H1 (cell line): ENCODE results near the gene CSF2. TPM values are rescaled to one million over a fixed set of nuclear protein-coding genes. Genes with fewer than 3 reads are reported as not detected.

ENCODE experiments used
- CTCF ChIA-PET: fragments of 300-600 bp; sonication (Branson Sonifier 250); formaldehyde crosslinking; loops from one replicate; lab custom pipeline; 2021; ENCODE audit not compliant: partially characterized antibody; lab: Charles Lee
- POLR2A ChIA-PET: fragments of 300-600 bp; sonication (Branson Sonifier 250); formaldehyde crosslinking; loops from one replicate; lab custom pipeline; 2021; ENCODE audit warnings: inconsistent platforms; ENCODE audit not compliant: partially characterized antibody; lab: Charles Lee
- DNase-seq, 2 experiments: peaks; one replicate each; pipeline versions ENCODE4 v3.0.0 to v3.0.0-alpha.2; 2010 to 2022; ENCODE audit warnings: low spot score in 2 of 2, low read depth in 1 of 2, mixed read lengths in 1 of 2
- FAIRE-seq: peaks from 2 replicates; lab custom pipeline; 2011; peaks lifted over from hg19 to GRCh38; lab: Jason Lieb, UNC
- H2AFZ ChIP-seq: 2 replicates; pipeline ENCODE4 v1.8.1; 2012; ENCODE audit warnings: low read length, inconsistent platforms
- H2AK5ac ChIP-seq: 2 replicates; pipeline ENCODE4 v1.6.1; 2013; ENCODE audit warnings: low read depth, low read length
- H2BK120ac ChIP-seq: replicated peaks from 2 replicates; pipeline ENCODE3; 2013; ENCODE audit warnings: low read depth, low read length, inconsistent platforms
- H2BK12ac ChIP-seq: 2 replicates; pipeline ENCODE4 v1.6.1; 2013; ENCODE audit warnings: low read depth, low read length
- H2BK15ac ChIP-seq: 2 replicates; pipeline ENCODE4 v1.6.1; 2013; ENCODE audit warnings: low read length
- H2BK20ac ChIP-seq: 2 replicates; pipeline ENCODE4 v1.6.1; 2013; ENCODE audit warnings: low read length
- H2BK5ac ChIP-seq: 2 replicates; pipeline ENCODE4 v1.6.1; 2013; ENCODE audit warnings: low read depth, low read length
- H3K14ac ChIP-seq: 2 replicates; pipeline ENCODE4 v1.6.1; 2013; ENCODE audit warnings: inconsistent platforms; ENCODE audit not compliant: insufficient read length
- H3K18ac ChIP-seq: 2 replicates; pipeline ENCODE4 v1.6.1; 2013; ENCODE audit warnings: low read length; ENCODE audit errors: extremely low read depth
- H3K23ac ChIP-seq: 2 replicates; pipeline ENCODE4 v1.6.1; 2013; ENCODE audit warnings: inconsistent platforms; ENCODE audit not compliant: insufficient read length
- H3K23me2 ChIP-seq: 2 replicates; pipeline ENCODE4 v1.6.1; 2013; ENCODE audit warnings: low read depth, low read length
- H3K27ac ChIP-seq: 2 replicates; pipeline ENCODE4 v1.6.1; 2011; ENCODE audit warnings: low read depth, low read length, inconsistent platforms
- H3K27me3 ChIP-seq, 4 experiments: replicated peaks in 1 of 4; 1 replicate in 1 of 4; 2 replicates in 3 of 4; pipeline versions ENCODE4 v1.6.1 to v1.8.1; 2011 to 2013; ENCODE audit warnings: low read length in 3 of 4, mild to moderate bottlenecking in 3 of 4, inconsistent platforms in 2 of 4, mixed read lengths in 2 of 4, moderate library complexity in 1 of 4; ENCODE audit not compliant: control insufficient read depth in 3 of 4, insufficient read depth in 3 of 4; ENCODE audit errors: extremely low read depth in 1 of 4
- H3K36me3 ChIP-seq, 4 experiments: 2 replicates each; pipeline versions ENCODE4 v1.6.1 to v1.8.1; 2011 to 2013; ENCODE audit warnings: mild to moderate bottlenecking in 4 of 4, low read length in 3 of 4, moderate library complexity in 2 of 4, control low read depth in 1 of 4, inconsistent platforms in 1 of 4; ENCODE audit not compliant: insufficient read depth in 4 of 4, control insufficient read depth in 2 of 4
- H3K4ac ChIP-seq: replicated peaks from 2 replicates; pipeline ENCODE3; 2013; ENCODE audit warnings: low read length, low read depth, mixed read lengths, inconsistent platforms; ENCODE audit not compliant: insufficient read length
- H3K4me1 ChIP-seq, 4 experiments: replicated peaks in 1 of 4; 1 replicate in 1 of 4; 2 replicates in 3 of 4; pipeline versions ENCODE4 v1.6.1 to v1.8.1; 2011 to 2013; ENCODE audit warnings: low read length in 3 of 4, inconsistent platforms in 2 of 4, mixed read lengths in 1 of 4; ENCODE audit not compliant: insufficient read depth in 4 of 4, control insufficient read depth in 3 of 4
- H3K4me2 ChIP-seq, 2 experiments: 2 replicates each; pipeline versions ENCODE4 v1.6.1 to v1.8.1; 2011 to 2013; ENCODE audit warnings: low read depth in 2 of 2, low read length in 2 of 2, control low read depth in 1 of 2, inconsistent platforms in 1 of 2, mild to moderate bottlenecking in 1 of 2; ENCODE audit not compliant: insufficient read depth in 1 of 2
- H3K4me3 ChIP-seq, 4 experiments: fragments of 200-600, 300-600 bp in 1 of 4; sonication (generic), shearing (Covaris generic), sonication (Bioruptor Twin) in 1 of 4; 2 replicates each; pipeline versions ENCODE4 v1.5.1 to v1.8.1; 2011 to 2016; ENCODE audit warnings: low read length in 4 of 4, low read depth in 3 of 4, control low read depth in 2 of 4, inconsistent platforms in 2 of 4, mild to moderate bottlenecking in 2 of 4, mixed read lengths in 1 of 4, moderate library complexity in 1 of 4; ENCODE audit not compliant: insufficient read depth in 2 of 4; ENCODE audit errors: extremely low read depth in 1 of 4
- H3K56ac ChIP-seq: replicated peaks from 2 replicates; pipeline ENCODE3; 2013; ENCODE audit warnings: low read depth, mild to moderate bottlenecking, mixed read lengths, low read length, inconsistent platforms; ENCODE audit not compliant: insufficient read length
- H3K79me1 ChIP-seq: 2 replicates; pipeline ENCODE4 v1.6.1; 2013; ENCODE audit warnings: low read depth, low read length, control low read depth
- H3K79me2 ChIP-seq, 2 experiments: 2 replicates each; pipeline versions ENCODE4 v1.6.1 to v1.8.1; 2012 to 2013; ENCODE audit warnings: low read length in 2 of 2, mild to moderate bottlenecking in 2 of 2, inconsistent platforms in 1 of 2; ENCODE audit not compliant: insufficient read depth in 2 of 2, control insufficient read depth in 1 of 2
- H3K9ac ChIP-seq, 4 experiments: replicated peaks in 1 of 4; 1 replicate in 1 of 4; 2 replicates in 3 of 4; pipeline versions ENCODE4 v1.6.1 to v1.8.1; 2011 to 2013; ENCODE audit warnings: low read depth in 3 of 4, low read length in 3 of 4, control low read depth in 2 of 4, mild to moderate bottlenecking in 2 of 4, moderate library complexity in 2 of 4, inconsistent platforms in 1 of 4; ENCODE audit errors: extremely low read depth in 1 of 4
- H3K9me3 ChIP-seq, 2 experiments: 2 replicates each; pipeline versions ENCODE4 v1.6.1 to v1.8.1; 2012 to 2013; ENCODE audit warnings: mild to moderate bottlenecking in 2 of 2, moderate library complexity in 2 of 2, control low read depth in 1 of 2, inconsistent platforms in 1 of 2, low read depth in 1 of 2, low read length in 1 of 2, mixed read lengths in 1 of 2; ENCODE audit not compliant: insufficient read depth in 2 of 2
- H4K20me1 ChIP-seq, 2 experiments: replicated peaks in 1 of 2; 2 replicates each; pipeline versions ENCODE3 to v1.8.1; 2011 to 2013; ENCODE audit warnings: inconsistent platforms in 2 of 2, low read length in 2 of 2, mild to moderate bottlenecking in 1 of 2; ENCODE audit not compliant: insufficient read depth in 2 of 2, control insufficient read depth in 1 of 2
- H4K5ac ChIP-seq: 2 replicates; pipeline ENCODE4 v1.6.1; 2013; ENCODE audit warnings: low read length, low read depth, mixed read lengths, inconsistent platforms; ENCODE audit not compliant: insufficient read length
- H4K8ac ChIP-seq: 2 replicates; pipeline ENCODE4 v1.8.0; 2013; ENCODE audit warnings: mild to moderate bottlenecking, moderate library complexity, low read length, inconsistent platforms; ENCODE audit not compliant: insufficient read depth; ENCODE audit errors: extremely low read depth
- H4K91ac ChIP-seq: replicated peaks from 2 replicates; pipeline ENCODE3; 2013; ENCODE audit warnings: low read length, mixed read lengths, inconsistent platforms; ENCODE audit not compliant: insufficient read length
- CTBP2 ChIP-seq: IDR thresholded peaks from 2 replicates; pipeline ENCODE4 v1.7.0; 2011; ENCODE audit warnings: borderline replicate concordance, mild to moderate bottlenecking, moderate library complexity, mixed read lengths, low read length; ENCODE audit not compliant: insufficient read depth, insufficient read length
- KDM5A ChIP-seq: fragments of 200-600 bp; IDR thresholded peaks from 2 replicates; pipeline ENCODE4 v1.7.1; 2012; ENCODE audit warnings: mild to moderate bottlenecking, low read length, inconsistent platforms, mixed read lengths
- WGBS, 2 experiments: shearing (Covaris generic) in 1 of 2; methylation state at CpG; one replicate each; pipeline versions ENCODE4 v1.1.6 to v1.1.7; 2013 to 2015; ENCODE audit warnings: low lambda C conversion rate in 2 of 2, mixed read lengths in 2 of 2, inconsistent platforms in 1 of 2, low coverage in 1 of 2, missing lambda C conversion rate in 1 of 2; ENCODE audit not compliant: insufficient replicate concordance in 2 of 2, insufficient coverage in 1 of 2, insufficient read length in 1 of 2; ENCODE audit errors: extremely low coverage in 1 of 2, missing lambda C conversion rate in 1 of 2; 5-methylcytosine and 5-hydroxymethylcytosine counted together
- polyA plus RNA-seq, 7 experiments: library from polyadenylated mRNA; depleted of rRNA in 3 of 7; stranded (reverse) in 5 of 7; unstranded in 2 of 7; fragments of >200 nt in 5 of 7; fragments of 200-250 nt in 2 of 7; gene quantifications; 1 replicate in 5 of 7; 2 replicates in 1 of 7; 4 replicates in 1 of 7; pipeline versions ENCODE4 v1.2.1 to v1.2.3, GENCODE V29; 2011 to 2013; ENCODE audit warnings: missing spikeins in 2 of 7, mixed read lengths in 2 of 7
- total RNA-seq: library from RNA; stranded (reverse); fragmentation: NEBNext Ultra II Directional; extraction: Animal tissue kit (Norgen Biotek cat#: 25700); gene quantifications from 2 replicates; pipeline ENCODE4 v1.2.1, GENCODE V29; 2021

CSF2 gene
- total and polyA plus RNA-seq, 2 of the 8 experiments (the other 6 are each of a cell fraction or from before 2014, with no cell fraction given): not detected

DNA sequence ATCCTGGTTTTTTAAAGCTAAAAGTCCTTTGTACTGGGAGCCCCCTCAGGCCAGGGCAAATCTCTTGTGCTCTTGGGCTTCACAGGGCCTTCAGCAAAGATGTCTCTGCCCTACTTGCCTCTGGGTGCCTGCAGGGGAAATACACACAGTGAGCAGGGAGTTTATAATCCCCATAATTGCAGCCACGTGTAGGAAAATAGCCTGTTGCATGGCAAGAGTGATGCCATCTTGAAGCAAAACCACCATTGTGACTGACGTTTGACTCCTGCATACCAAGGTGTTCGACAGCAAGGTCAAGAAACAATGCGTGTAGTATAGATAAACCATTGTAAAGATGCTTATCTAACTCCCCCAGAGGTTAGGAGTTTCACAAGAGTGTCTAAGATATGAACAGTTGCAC is 24.5 kb upstream of the CSF2 start:
- Histone ChIP-seq H3K14ac (no peak overlapping the region), H3K79me1 (no peaks in the 10 kb centered on the region), H2BK12ac (no peak overlapping the region), H4K5ac (no peak overlapping the region), H3K18ac (no peak overlapping the region), H3K56ac (no peak overlapping the region), H3K27me3 (no peaks in the 10 kb centered on the region), H3K4me2 (no peak overlapping the region), H3K4me1 (peaks cover 0 to 5% (median 1%) of the 10 kb centered on the region in 4 experiments; a peak in 2 of 7 replicates), H3K9ac (no peak overlapping the region), H4K91ac (no peak overlapping the region), H3K27ac (no peak overlapping the region), H2BK15ac (no peak overlapping the region), H3K23ac (no peak overlapping the region), H2BK20ac (no peak overlapping the region), H2BK5ac (no peak overlapping the region), H3K36me3 (no peaks in the 10 kb centered on the region), H4K20me1 (no peaks in the 10 kb centered on the region), H3K79me2 (no peaks in the 10 kb centered on the region), H3K23me2 (no peaks in the 10 kb centered on the region), H2AFZ (no peak overlapping the region), H3K4ac (no peak overlapping the region), H2AK5ac (no peak overlapping the region), H3K4me3 (no peak overlapping the region), H4K8ac (no peak overlapping the region), H2BK120ac (no peak overlapping the region), H3K9me3 (no peaks in the 10 kb centered on the region)
- FAIRE-seq (no peak), DNase-seq (no peak)
- ChIA-PET POLR2A (no interaction called here), CTCF (interaction anchor here (0.8 to 2.5 kb wide), 5 partner anchors 14 to 238 kb away, joined by 3 to 20 read pairs (median 4); no protein-coding TSS in a partner anchor)
- 83% methylated on average over 4 of the region's 4 CpGs; no CpG with 5 or more reads in 1 of the 2 experiments for WGBS, 2 experiments
- TF ChIP-seq CTBP2 (no peak), KDM5A (no peak)
